ENCODE measurements around the gene TPD52L2. TPM values are rescaled to one million over a fixed set of nuclear protein-coding genes. Genes with fewer than 3 reads are reported as not detected.
A peak's percentile ranks its signal among the peaks of the same experiment; 100 is the strongest.

Gene TPD52L2
- total RNA-seq, 1 experiment from 2014 or later = 113 TPM

DNA sequence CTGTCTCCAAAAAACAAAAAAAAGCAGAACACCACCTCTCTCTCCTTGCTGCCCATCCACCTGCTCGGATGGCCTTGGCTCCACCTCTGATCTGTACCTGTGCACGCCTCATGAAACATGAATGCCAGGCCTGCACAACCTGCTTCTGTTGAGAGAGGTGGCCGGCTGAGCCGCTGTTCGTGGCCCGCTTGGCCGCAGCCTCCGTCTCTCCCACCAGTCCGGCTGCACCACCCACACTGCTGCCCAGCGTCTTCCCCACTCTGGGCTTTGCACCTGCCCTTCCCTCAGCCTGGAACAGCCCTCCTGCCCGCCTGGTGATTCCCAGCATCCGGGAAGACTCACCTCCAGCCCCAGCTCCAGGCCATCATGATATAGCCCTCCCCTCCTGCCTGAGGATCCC is 21.8 kb upstream of the TPD52L2 start:
- Histone ChIP-seq H3K4me1 (ENCODE audit: control insufficient read depth, insufficient read depth, low read length) (peaks cover 33% of the 10 kb centered on the region), H3K36me3 (ENCODE audit: control insufficient read depth, insufficient read depth, low read length) (no peaks in the 10 kb centered on the region), H3K27ac (ENCODE audit: low read length) (no peak overlapping the region), H3K27me3 (ENCODE audit: control insufficient read depth, insufficient read depth, low read length) (no peaks in the 10 kb centered on the region), H3K9me3 (ENCODE audit: control insufficient read depth, insufficient read depth, low read depth, low read length) (no peaks in the 10 kb centered on the region), H3K4me3 (ENCODE audit: low read depth in 2 of 2, low read length in 2 of 2) (no peak overlapping the region)
- no peak for ATAC-seq
- no peak for DNase-seq (ENCODE audit: low read depth, low spot score)
- CTCF ChIA-PET = no interaction called here
- TF ChIP-seq TCF7L2 (IDR thresholded peaks at IDR 0.05; ENCODE audit: low read depth, low read length) = no peak
- TF ChIP-seq, protein P1, sequence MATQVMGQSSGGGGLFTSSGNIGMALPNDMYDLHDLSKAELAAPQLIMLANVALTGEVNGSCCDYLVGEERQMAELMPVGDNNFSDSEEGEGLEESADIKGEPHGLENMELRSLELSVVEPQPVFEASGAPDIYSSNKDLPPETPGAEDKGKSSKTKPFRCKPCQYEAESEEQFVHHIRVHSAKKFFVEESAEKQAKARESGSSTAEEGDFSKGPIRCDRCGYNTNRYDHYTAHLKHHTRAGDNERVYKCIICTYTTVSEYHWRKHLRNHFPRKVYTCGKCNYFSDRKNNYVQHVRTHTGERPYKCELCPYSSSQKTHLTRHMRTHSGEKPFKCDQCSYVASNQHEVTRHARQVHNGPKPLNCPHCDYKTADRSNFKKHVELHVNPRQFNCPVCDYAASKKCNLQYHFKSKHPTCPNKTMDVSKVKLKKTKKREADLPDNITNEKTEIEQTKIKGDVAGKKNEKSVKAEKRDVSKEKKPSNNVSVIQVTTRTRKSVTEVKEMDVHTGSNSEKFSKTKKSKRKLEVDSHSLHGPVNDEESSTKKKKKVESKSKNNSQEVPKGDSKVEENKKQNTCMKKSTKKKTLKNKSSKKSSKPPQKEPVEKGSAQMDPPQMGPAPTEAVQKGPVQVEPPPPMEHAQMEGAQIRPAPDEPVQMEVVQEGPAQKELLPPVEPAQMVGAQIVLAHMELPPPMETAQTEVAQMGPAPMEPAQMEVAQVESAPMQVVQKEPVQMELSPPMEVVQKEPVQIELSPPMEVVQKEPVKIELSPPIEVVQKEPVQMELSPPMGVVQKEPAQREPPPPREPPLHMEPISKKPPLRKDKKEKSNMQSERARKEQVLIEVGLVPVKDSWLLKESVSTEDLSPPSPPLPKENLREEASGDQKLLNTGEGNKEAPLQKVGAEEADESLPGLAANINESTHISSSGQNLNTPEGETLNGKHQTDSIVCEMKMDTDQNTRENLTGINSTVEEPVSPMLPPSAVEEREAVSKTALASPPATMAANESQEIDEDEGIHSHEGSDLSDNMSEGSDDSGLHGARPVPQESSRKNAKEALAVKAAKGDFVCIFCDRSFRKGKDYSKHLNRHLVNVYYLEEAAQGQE (IDR thresholded peaks at IDR 0.05; ENCODE audit: insufficient read depth in 1 of 2, low read depth in 2 of 2, low read length in 1 of 2) = no peak
- no peak for TF ChIP-seq POLR2AphosphoS5 (IDR thresholded peaks at IDR 0.05; ENCODE audit: low read depth, low read length)
- TF ChIP-seq, protein P2, sequence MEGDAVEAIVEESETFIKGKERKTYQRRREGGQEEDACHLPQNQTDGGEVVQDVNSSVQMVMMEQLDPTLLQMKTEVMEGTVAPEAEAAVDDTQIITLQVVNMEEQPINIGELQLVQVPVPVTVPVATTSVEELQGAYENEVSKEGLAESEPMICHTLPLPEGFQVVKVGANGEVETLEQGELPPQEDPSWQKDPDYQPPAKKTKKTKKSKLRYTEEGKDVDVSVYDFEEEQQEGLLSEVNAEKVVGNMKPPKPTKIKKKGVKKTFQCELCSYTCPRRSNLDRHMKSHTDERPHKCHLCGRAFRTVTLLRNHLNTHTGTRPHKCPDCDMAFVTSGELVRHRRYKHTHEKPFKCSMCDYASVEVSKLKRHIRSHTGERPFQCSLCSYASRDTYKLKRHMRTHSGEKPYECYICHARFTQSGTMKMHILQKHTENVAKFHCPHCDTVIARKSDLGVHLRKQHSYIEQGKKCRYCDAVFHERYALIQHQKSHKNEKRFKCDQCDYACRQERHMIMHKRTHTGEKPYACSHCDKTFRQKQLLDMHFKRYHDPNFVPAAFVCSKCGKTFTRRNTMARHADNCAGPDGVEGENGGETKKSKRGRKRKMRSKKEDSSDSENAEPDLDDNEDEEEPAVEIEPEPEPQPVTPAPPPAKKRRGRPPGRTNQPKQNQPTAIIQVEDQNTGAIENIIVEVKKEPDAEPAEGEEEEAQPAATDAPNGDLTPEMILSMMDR (IDR thresholded peaks at IDR 0.05) = no peak
- in situ Hi-C loops (cut with HindIII; ENCODE audit: low pct_unique_long_range_greater_than_20kb, low sequenced_read_pairs) = no loop called here
- intact Hi-C loops (cut with micrococcal nuclease; ENCODE audit: unreplicated experiment) = no loop called here
- BruUV-seq (replicated peaks) = no TSS peak
- POLR2A ChIA-PET = no interaction called here

DNA sequence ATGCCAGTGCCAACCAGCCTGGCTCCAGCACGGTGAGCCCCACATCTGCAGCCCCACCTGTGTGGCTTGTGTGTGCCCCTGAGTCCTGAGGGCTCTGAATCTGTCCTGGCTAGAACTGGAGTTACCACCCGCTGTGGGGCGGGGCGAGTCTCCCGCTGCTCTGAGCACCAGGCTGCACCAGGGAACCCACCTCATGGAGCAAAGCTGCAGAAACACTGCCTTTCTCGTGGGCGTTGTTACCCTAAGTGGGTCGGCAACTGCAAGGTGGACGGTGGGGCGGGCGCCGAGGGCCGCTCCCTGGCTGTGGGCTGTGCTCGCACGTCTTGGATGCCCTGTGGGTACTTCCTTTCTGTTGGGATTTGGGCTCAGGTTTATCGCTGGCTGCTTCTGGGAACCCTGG is 21.3 kb upstream of the TPD52L2 start:
- in situ Hi-C loops (cut with HindIII; ENCODE audit: low pct_unique_long_range_greater_than_20kb, low sequenced_read_pairs) = no loop called here
- Histone ChIP-seq H3K27ac (ENCODE audit: low read length) (peak overlapping the region; percentile 17; the same call in 1 of the 2 replicates), H3K4me1 (ENCODE audit: control insufficient read depth, insufficient read depth, low read length) (peaks cover 36% of the 10 kb centered on the region), H3K27me3 (ENCODE audit: control insufficient read depth, insufficient read depth, low read length) (no peaks in the 10 kb centered on the region), H3K4me3 (ENCODE audit: low read depth in 2 of 2, low read length in 2 of 2) (no peak overlapping the region), H3K36me3 (ENCODE audit: control insufficient read depth, insufficient read depth, low read length) (no peaks in the 10 kb centered on the region), H3K9me3 (ENCODE audit: control insufficient read depth, insufficient read depth, low read depth, low read length) (no peaks in the 10 kb centered on the region)
- TF ChIP-seq TCF7L2 (IDR thresholded peaks at IDR 0.05; ENCODE audit: low read depth, low read length) = no peak
- TF ChIP-seq SIN3A (IDR thresholded peaks at IDR 0.05; ENCODE audit: borderline replicate concordance, insufficient read depth, low read depth, low read length) = no peak
- TF ChIP-seq, protein P1 (IDR thresholded peaks at IDR 0.05; ENCODE audit: insufficient read depth in 1 of 2, low read depth in 2 of 2, low read length in 1 of 2) = no peak
- TF ChIP-seq, protein P2 (IDR thresholded peaks at IDR 0.05) = no peak
- no peak for TF ChIP-seq POLR2AphosphoS5 (IDR thresholded peaks at IDR 0.05; ENCODE audit: low read depth, low read length)
- DNase-seq (ENCODE audit: low read depth, low spot score) = no peak
- no peak for ATAC-seq
- POLR2A ChIA-PET = no interaction called here
- BruUV-seq (replicated peaks) = no TSS peak
- CTCF ChIA-PET = no interaction called here
- intact Hi-C loops (cut with micrococcal nuclease; ENCODE audit: unreplicated experiment) = no loop called here
